Stimulated activated CD8-positive, alpha-beta memory T cell treated with anti-CD3 and anti-CD28 coated beads, Interleukin-15, amount 100 ng/mL, for 24 hours (primary cell): ENCODE results near the gene PCDHGC3.

Experiments
- DNase-seq: peaks from one replicate; pipeline ENCODE4 v3.0.0-alpha.2; 2020; ENCODE audit warnings: low read depth

The PCDHGC3 gene

GRCh38 chr5:141524604-141525597 lies 49.1 kb downstream of the PCDHGC3 start:
- DNase-seq = no peak

- no peak for DNase-seq
These were observed 49.9 kb downstream of the PCDHGC3 start for GRCh38 chr5:141525653-141526052.

- no peak for DNase-seq
These were observed 51.7 kb downstream of the PCDHGC3 start for GRCh38 chr5:141527426-141527825.
